ENCODE data around the gene KIAA1671. TPM values are rescaled to one million over a fixed set of nuclear protein-coding genes. Genes with fewer than 3 reads are reported as not detected.
A peak's percentile ranks its signal among the peaks of the same experiment; 100 is the strongest.

KIAA1671 gene
- total and polyA plus RNA-seq, 2 donors (not counting 1 experiment from before 2014, with no cell fraction given): 0.01 to 0.02 TPM

DNA sequence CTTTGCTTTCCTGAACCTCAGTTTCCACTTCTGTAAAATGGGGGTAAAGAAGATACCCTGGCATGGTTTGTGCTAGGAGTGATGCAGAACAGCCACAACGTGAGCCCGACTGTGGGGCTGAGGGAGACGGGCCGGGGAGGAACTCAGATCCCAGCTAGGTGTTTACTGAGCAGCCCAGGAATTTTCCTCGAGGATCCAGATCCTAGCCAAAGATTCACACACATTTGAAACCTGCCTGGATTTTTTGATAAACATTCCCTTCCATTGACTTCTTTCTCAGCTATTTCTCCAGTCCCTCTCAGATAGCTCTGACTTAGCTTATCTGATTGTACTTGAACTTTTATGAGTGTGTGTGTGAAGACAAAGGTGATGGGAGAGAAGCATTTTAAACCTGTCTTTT lies 98.0 kb downstream of the KIAA1671 start:
- no peak overlapping the region for H3K9ac ChIP-seq (ENCODE audit: low read length)
- Mint-ChIP-seq H3K27me3 (peaks cover 4% of the 10 kb centered on the region), H3K27ac (no peak overlapping the region), H3K9me3 (ENCODE audit: insufficient read depth) (peaks cover 10% of the 10 kb centered on the region), H3K4me3 (no peak overlapping the region), H3K4me1 (no peaks in the 10 kb centered on the region)
- no peaks in the 10 kb centered on the region for H3K4me1 ChIP-seq (ENCODE audit: control insufficient read depth in 2 of 2, insufficient read depth in 2 of 2, low read length in 2 of 2)
- no peak overlapping the region for H3K4me2 ChIP-seq (replicated peaks; ENCODE audit: low read depth, low read length, poor library complexity, severe bottlenecking)
- intact Hi-C loops (cut with micrococcal nuclease): no loop called here
- ChIA-PET CTCF (interaction anchor here (1.1 to 1.6 kb wide), 2 partner anchors 8 to 18 kb away, joined by 3 to 8 read pairs; no protein-coding TSS in a partner anchor), POLR2A (interaction anchor here (0.6 kb wide), 1 partner anchor 38 kb away, joined by 3 read pairs; no protein-coding TSS in a partner anchor)
- H3K36me3 ChIP-seq (replicated peaks in 1 of 2; ENCODE audit: control extremely low read depth in 1 of 2, control insufficient read depth in 1 of 2, extremely low read depth in 1 of 2, insufficient read depth in 2 of 2, low read length in 1 of 2): no peaks in the 10 kb centered on the region
- no peaks in the 10 kb centered on the region for H3K79me2 ChIP-seq (ENCODE audit: control insufficient read depth, insufficient read depth, low read length)
- no peak for TF ChIP-seq CTCF (IDR thresholded peaks at IDR 0.05)
- TF ChIP-seq EZH2 (IDR thresholded peaks at IDR 0.05; ENCODE audit: borderline replicate concordance, insufficient read depth, low read depth, low read length, poor library complexity, severe bottlenecking): no peak
- peaks cover 0 to 14% (median 3%) of the 10 kb centered on the region in 3 donors for H3K9me3 ChIP-seq (ENCODE audit: control extremely low read depth in 1 of 3, control insufficient read depth in 2 of 3, insufficient read depth in 1 of 3, low read length in 2 of 3)
- no peak overlapping the region for H2AFZ ChIP-seq (ENCODE audit: insufficient read depth, low read depth, low read length, poor library complexity, severe bottlenecking)
- no peak for ATAC-seq (ENCODE audit: low read depth)
- no peak overlapping the region for H3K27ac ChIP-seq (ENCODE audit: low read length in 2 of 2)
- H3K27me3 ChIP-seq (replicated peaks in 1 of 4; ENCODE audit: control extremely low read depth in 1 of 4, control insufficient read depth in 3 of 4, insufficient read depth in 4 of 4, low read length in 3 of 4): no peaks in the 10 kb centered on the region
- DNase-seq: no peak
- no peaks in the 10 kb centered on the region for H4K20me1 ChIP-seq (ENCODE audit: control insufficient read depth, insufficient read depth, low read length, poor library complexity, severe bottlenecking)
- H3K4me3 ChIP-seq (ENCODE audit: control extremely low read depth in 1 of 5, extremely low read depth in 1 of 5, insufficient read depth in 1 of 5, low read depth in 2 of 5, low read length in 4 of 5): no peak overlapping the region
- WGBS (ENCODE audit: insufficient coverage): 100% methylated on average over 1 of the region's 5 CpGs

GRCh38 chr22:25051073-25051472 lies 98.6 kb downstream of the KIAA1671 start:
- Histone ChIP-seq H3K9ac (ENCODE audit: low read length) (no peak overlapping the region), H2AFZ (ENCODE audit: insufficient read depth, low read depth, low read length, poor library complexity, severe bottlenecking) (no peak overlapping the region), H4K20me1 (ENCODE audit: control insufficient read depth, insufficient read depth, low read length, poor library complexity, severe bottlenecking) (no peaks in the 10 kb centered on the region), H3K4me1 (ENCODE audit: control insufficient read depth in 2 of 2, insufficient read depth in 2 of 2, low read length in 2 of 2) (no peaks in the 10 kb centered on the region), H3K9me3 (ENCODE audit: control extremely low read depth in 1 of 3, control insufficient read depth in 2 of 3, insufficient read depth in 1 of 3, low read length in 2 of 3) (peaks cover 0 to 14% (median 3%) of the 10 kb centered on the region in 3 donors), H3K4me3 (ENCODE audit: control extremely low read depth in 1 of 5, extremely low read depth in 1 of 5, insufficient read depth in 1 of 5, low read depth in 2 of 5, low read length in 4 of 5) (no peak overlapping the region), H3K36me3 (replicated peaks in 1 of 2; ENCODE audit: control extremely low read depth in 1 of 2, control insufficient read depth in 1 of 2, extremely low read depth in 1 of 2, insufficient read depth in 2 of 2, low read length in 1 of 2) (no peaks in the 10 kb centered on the region), H3K79me2 (ENCODE audit: control insufficient read depth, insufficient read depth, low read length) (no peaks in the 10 kb centered on the region), H3K27me3 (replicated peaks in 1 of 4; ENCODE audit: control extremely low read depth in 1 of 4, control insufficient read depth in 3 of 4, insufficient read depth in 4 of 4, low read length in 3 of 4) (no peaks in the 10 kb centered on the region), H3K4me2 (replicated peaks; ENCODE audit: low read depth, low read length, poor library complexity, severe bottlenecking) (no peak overlapping the region), H3K27ac (ENCODE audit: low read length in 2 of 2) (no peak overlapping the region)
- Mint-ChIP-seq H3K27ac (no peak overlapping the region), H3K4me1 (no peaks in the 10 kb centered on the region), H3K9me3 (ENCODE audit: insufficient read depth) (peaks cover 10% of the 10 kb centered on the region), H3K4me3 (no peak overlapping the region), H3K27me3 (peaks cover 6% of the 10 kb centered on the region)
- DNase-seq (no peak), ATAC-seq (ENCODE audit: low read depth) (no peak)
- 100% methylated on average over 1 of the region's 2 CpGs for WGBS (ENCODE audit: insufficient coverage)
- ChIA-PET CTCF (interaction anchor here (1.6 kb wide), 1 partner anchor 8 kb away, joined by 8 read pairs; no protein-coding TSS in a partner anchor), POLR2A (interaction anchor here (0.6 kb wide), 1 partner anchor 38 kb away, joined by 3 read pairs; no protein-coding TSS in a partner anchor)
- intact Hi-C loops (cut with micrococcal nuclease): no loop called here
- no peak for TF ChIP-seq EZH2 (IDR thresholded peaks at IDR 0.05; ENCODE audit: borderline replicate concordance, insufficient read depth, low read depth, low read length, poor library complexity, severe bottlenecking)
- TF ChIP-seq CTCF (IDR thresholded peaks at IDR 0.05): peak; percentile 21
